Prostate gland (tissue), 2 donors: ENCODE measurements around the gene BLOC1S3. TPM values are rescaled to one million over a fixed set of nuclear protein-coding genes. Genes with fewer than 3 reads are reported as not detected.

ENCODE experiments used
- DNase-seq: peaks from one replicate; pipeline ENCODE4 v3.0.0-alpha.2; 2019; ENCODE audit warnings: low spot score
- H3K27ac ChIP-seq, 2 donors: fragments of 200-600 bp; sonication (generic); 2 replicates each; pipeline ENCODE4 v1.5.1; 2017 to 2019
- H3K27me3 ChIP-seq: fragments of 200-600 bp; sonication (generic); replicated peaks from 2 replicates; pipeline ENCODE4 v1.5.1; 2019; ENCODE audit not compliant: insufficient read depth
- H3K36me3 ChIP-seq, 2 donors: fragments of 200-600 bp; sonication (generic); 1 replicate in 1 of 2; 2 replicates in 1 of 2; pipeline versions ENCODE4 v1.5.1 to v1.8.1; 2017 to 2019
- H3K4me1 ChIP-seq: fragments of 200-600 bp; sonication (generic); replicated peaks from 2 replicates; pipeline ENCODE4 v1.5.1; 2019
- H3K4me3 ChIP-seq, 2 donors: fragments of 200-600 bp; sonication (generic); 2 replicates each; pipeline ENCODE4 v1.5.1; 2017 to 2019
- H3K9me3 ChIP-seq: fragments of 200-600 bp; sonication (generic); 2 replicates; pipeline ENCODE4 v1.5.1; 2017
- POLR2A ChIP-seq: fragments of 450-650 bp; IDR thresholded peaks from one replicate; pipeline ENCODE4 v1.6.1; 2016; ENCODE audit warnings: antibody characterized with exemption, mild to moderate bottlenecking
- POLR2AphosphoS5 ChIP-seq: sonication (generic); formaldehyde crosslinking; IDR thresholded peaks from one replicate; pipeline ENCODE4 v1.6.1; 2017; ENCODE audit warnings: antibody characterized with exemption
- WGBS: methylation state at CpG from one replicate; pipeline ENCODE4 v1.1.5; 2018; 5-methylcytosine and 5-hydroxymethylcytosine counted together
- intact Hi-C: fragments of 100-400 bp; cut with DNase I; formaldehyde crosslinking; loops from one replicate; pipeline ENCODE4 v1.14.2; 2022
- total RNA-seq, 2 donors: library from RNA; depleted of rRNA; stranded (reverse); fragments of >200 nt; gene quantifications; one replicate each; pipeline ENCODE4 v1.1.0, GENCODE V29; 2016
- TF ChIP-seq, protein P1 (sequence below), 4 experiments: fragments of 200-600 bp in 2 of 4; fragments of 450-650 bp in 2 of 4; sonication (generic) in 2 of 4; IDR thresholded peaks; 1 replicate in 3 of 4; 2 replicates in 1 of 4; pipeline ENCODE4 v1.5.1; 2016 to 2019; ENCODE audit warnings: antibody characterized with exemption in 4 of 4, mild to moderate bottlenecking in 2 of 4, moderate library complexity in 2 of 4

The BLOC1S3 gene
- total RNA-seq, 2 donors from 2014 or later, result 21.4 to 30.4 TPM

DNA sequence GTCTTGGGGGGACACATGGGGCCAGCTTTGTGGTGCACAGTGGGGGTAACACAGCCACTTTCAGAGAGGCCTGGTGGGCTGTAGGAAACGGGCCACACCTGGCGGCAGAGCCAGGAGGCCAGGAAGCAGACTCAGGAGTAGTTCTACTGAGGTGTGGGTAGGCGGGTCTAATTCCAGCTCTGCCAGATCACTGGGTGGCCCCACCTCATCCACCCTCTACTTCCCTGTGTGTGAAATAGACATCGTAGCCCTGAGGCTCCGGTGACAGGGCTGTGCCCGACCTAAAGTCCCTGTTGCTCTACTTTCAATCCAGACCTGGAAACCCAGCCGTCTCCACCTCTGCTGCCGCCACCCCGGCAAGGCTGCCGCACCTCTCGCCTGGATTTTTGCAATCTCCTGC lies 21.8 kb upstream of the BLOC1S3 start:
- Histone ChIP-seq H3K27me3 (peaks cover under 1% of the 10 kb centered on the region), H3K4me1 (peaks cover 28% of the 10 kb centered on the region)
- WGBS, result 64% methylated on average over 11 of the region's 11 CpGs

DNA sequence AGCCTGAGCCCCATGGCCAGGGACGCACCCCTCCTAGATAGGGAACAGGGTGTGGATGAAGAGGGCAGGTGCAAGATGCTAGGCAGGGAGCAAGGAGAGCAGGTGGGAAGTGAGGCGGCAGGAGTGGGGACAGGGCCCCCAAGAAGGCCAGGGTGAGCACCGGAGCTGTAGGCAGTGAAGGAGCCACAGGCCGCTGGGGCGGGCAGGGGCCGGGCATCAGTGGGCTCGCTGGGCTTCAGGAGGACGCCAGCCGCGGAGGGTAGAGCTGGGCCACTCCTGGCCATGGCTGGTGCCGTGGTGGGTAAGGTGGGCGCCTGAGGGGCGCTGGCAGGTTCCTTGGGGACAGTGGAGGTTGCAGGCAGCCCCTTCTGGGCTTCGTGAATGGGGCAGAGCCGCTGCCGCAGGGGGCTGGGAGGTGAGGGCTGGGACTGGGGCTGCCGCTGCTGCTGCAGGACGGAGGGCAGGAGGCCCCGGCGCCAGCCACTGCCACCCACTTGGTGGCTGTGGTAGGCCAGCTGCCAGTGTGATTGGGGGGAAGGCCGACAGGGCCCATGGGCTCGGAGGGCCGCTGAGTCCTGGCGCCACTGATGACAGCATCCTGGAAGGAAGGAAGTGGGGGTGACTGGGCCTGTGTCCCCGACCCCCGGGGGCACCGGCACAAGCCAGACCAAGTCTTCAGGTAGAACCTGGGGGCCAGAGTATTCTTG lies 19.9 kb upstream of the BLOC1S3 start:
- Histone ChIP-seq H3K4me3 (no peak overlapping the region), H3K36me3 (no peaks in the 10 kb centered on the region), H3K27ac (no peak overlapping the region), H3K4me1 (peaks cover 20% of the 10 kb centered on the region), H3K27me3 (no peaks in the 10 kb centered on the region), H3K9me3 (no peaks in the 10 kb centered on the region)
- 86% methylated on average over 23 of the region's 27 CpGs for WGBS
- intact Hi-C loops, result no loop called here
- DNase-seq, result no peak
- TF ChIP-seq POLR2A, result no peak
- TF ChIP-seq, protein P1, sequence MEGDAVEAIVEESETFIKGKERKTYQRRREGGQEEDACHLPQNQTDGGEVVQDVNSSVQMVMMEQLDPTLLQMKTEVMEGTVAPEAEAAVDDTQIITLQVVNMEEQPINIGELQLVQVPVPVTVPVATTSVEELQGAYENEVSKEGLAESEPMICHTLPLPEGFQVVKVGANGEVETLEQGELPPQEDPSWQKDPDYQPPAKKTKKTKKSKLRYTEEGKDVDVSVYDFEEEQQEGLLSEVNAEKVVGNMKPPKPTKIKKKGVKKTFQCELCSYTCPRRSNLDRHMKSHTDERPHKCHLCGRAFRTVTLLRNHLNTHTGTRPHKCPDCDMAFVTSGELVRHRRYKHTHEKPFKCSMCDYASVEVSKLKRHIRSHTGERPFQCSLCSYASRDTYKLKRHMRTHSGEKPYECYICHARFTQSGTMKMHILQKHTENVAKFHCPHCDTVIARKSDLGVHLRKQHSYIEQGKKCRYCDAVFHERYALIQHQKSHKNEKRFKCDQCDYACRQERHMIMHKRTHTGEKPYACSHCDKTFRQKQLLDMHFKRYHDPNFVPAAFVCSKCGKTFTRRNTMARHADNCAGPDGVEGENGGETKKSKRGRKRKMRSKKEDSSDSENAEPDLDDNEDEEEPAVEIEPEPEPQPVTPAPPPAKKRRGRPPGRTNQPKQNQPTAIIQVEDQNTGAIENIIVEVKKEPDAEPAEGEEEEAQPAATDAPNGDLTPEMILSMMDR (IDR thresholded peaks at IDR 0.05), result no peak
- TF ChIP-seq POLR2AphosphoS5, result no peak

More for the DNA sequence above, 21.8 kb upstream of the BLOC1S3 start:
- DNase-seq, result no peak
- TF ChIP-seq POLR2AphosphoS5, result no peak
- TF ChIP-seq, protein P1 (IDR thresholded peaks at IDR 0.05), result no peak
- TF ChIP-seq POLR2A, result no peak
- Histone ChIP-seq H3K4me3 (no peak overlapping the region), H3K9me3 (no peaks in the 10 kb centered on the region), H3K27ac (no peak overlapping the region), H3K36me3 (no peaks in the 10 kb centered on the region)
- intact Hi-C loops, result no loop called here

DNA sequence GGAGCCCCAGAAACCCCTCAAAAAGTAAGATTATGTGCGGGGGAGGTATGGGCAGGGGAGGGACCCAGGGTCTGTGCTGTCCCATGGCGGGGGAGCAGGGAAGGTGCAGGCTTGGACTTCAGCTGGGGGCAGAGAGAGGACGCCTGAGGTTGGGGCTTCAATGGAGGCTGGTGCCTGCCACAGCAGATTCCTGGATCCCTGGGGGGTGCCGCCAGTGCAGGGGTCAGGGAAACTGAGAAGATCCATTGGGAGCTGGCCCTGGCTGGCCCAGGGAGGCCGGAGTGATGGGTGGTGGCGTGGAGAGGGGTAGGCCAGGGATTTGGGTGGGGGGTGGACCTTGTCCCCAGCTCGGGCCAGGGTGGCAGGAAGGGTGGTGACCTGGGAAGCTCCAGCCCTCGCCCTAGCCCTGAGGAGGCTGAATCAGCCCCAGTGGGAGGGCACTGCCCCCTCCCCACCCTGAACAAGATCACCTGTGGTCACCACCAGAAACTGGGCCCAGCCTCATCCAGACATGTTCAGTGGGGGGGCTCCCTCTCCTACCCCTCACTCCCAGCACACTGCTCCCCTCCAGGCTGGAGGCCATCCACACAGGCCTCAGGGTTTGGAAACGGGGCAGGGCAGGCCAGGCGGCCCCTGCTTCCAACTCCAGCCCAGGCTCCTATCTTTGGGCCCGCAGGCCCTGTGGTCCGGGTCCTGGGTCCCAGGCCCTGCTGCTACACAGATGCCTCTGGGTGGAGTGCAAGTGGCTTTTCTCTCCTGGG lies 19.2 kb upstream of the BLOC1S3 start:
- TF ChIP-seq POLR2A (no peak), POLR2AphosphoS5 (no peak)
- TF ChIP-seq, protein P1 (IDR thresholded peaks at IDR 0.05), result no peak
- 89% methylated on average over 12 of the region's 12 CpGs for WGBS
- H3K4me1 ChIP-seq, result peaks cover 21% of the 10 kb centered on the region

DNA sequence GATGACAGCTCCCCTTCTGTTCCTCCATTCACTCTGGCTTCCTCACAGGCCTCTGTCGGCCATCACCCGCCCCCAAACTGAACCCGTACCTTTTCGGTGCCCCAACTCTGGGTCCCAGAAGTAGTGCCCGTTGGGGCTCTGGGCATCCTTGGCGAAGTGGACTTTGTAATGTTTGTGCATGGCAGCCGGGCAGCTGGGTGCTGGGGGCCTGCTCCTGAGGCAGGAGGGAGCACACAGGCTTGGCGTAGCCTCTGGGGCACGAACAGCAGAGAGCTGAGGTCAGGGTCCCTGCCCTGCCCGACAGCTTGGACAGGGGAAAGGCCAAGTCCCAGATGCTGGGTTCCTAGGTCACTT lies 18.6 kb upstream of the BLOC1S3 start:
- no peaks in the 10 kb centered on the region for H3K27me3 ChIP-seq
- H3K4me3 ChIP-seq, result no peak overlapping the region
- intact Hi-C loops, result no loop called here
- H3K27ac ChIP-seq, result no peak overlapping the region
- no peaks in the 10 kb centered on the region for H3K9me3 ChIP-seq
- H3K4me1 ChIP-seq, result peaks cover 23% of the 10 kb centered on the region
- TF ChIP-seq POLR2AphosphoS5 (no peak), POLR2A (no peak)
- TF ChIP-seq, protein P1 (IDR thresholded peaks at IDR 0.05), result no peak
- WGBS, result 81% methylated on average over 10 of the region's 10 CpGs
- no peaks in the 10 kb centered on the region for H3K36me3 ChIP-seq
- DNase-seq, result no peak

More for the DNA sequence above, 19.2 kb upstream of the BLOC1S3 start:
- no peak overlapping the region for H3K4me3 ChIP-seq
- no peaks in the 10 kb centered on the region for H3K27me3 ChIP-seq
- no peaks in the 10 kb centered on the region for H3K36me3 ChIP-seq
- no peak overlapping the region for H3K27ac ChIP-seq
- DNase-seq, result no peak
- no peaks in the 10 kb centered on the region for H3K9me3 ChIP-seq
- intact Hi-C loops, result no loop called here
